ENCODE results near the gene SGPP2.
"Not testable (repeated sequence)": the region's sequence is repeated elsewhere in the genome, so short reads cannot be mapped to it uniquely, and the experiment has no call there.

Gene SGPP2

GRCh38 chr2:222576171-222577081 lies 152.1 kb downstream of the SGPP2 start:
- no peak for DNase-seq (ENCODE audit: low read depth in 3 of 3)

- no peak for DNase-seq (ENCODE audit: low read depth in 3 of 3)
These were observed 153.0 kb downstream of the SGPP2 start for GRCh38 chr2:222577341-222577740.

- no peak for DNase-seq (ENCODE audit: low read depth in 3 of 3)
These were observed 158.6 kb downstream of the SGPP2 start for GRCh38 chr2:222582928-222583327.

- not testable (repeated sequence) for DNase-seq (ENCODE audit: low read depth in 3 of 3)
These were observed 160.2 kb downstream of the SGPP2 start for GRCh38 chr2:222584589-222584988.

GRCh38 chr2:222591661-222592060 lies 167.3 kb downstream of the SGPP2 start:
- DNase-seq (ENCODE audit: low read depth in 3 of 3) = no peak

- DNase-seq (ENCODE audit: low read depth in 3 of 3) = no peak
These were observed 167.8 kb downstream of the SGPP2 start for GRCh38 chr2:222592176-222592575.

GRCh38 chr2:222594679-222595078 lies 170.3 kb downstream of the SGPP2 start:
- no peak for DNase-seq (ENCODE audit: low read depth in 3 of 3)

GRCh38 chr2:222595581-222595980 lies 171.2 kb downstream of the SGPP2 start:
- DNase-seq (ENCODE audit: low read depth in 3 of 3) = no peak

- no peak for DNase-seq (ENCODE audit: low read depth in 3 of 3)
These were observed 174.3 kb downstream of the SGPP2 start for GRCh38 chr2:222598611-222599010.

GRCh38 chr2:222603501-222603900 lies 179.2 kb downstream of the SGPP2 start:
- DNase-seq (ENCODE audit: low read depth in 3 of 3) = no peak

- DNase-seq (ENCODE audit: low read depth in 3 of 3) = no peak
These were observed 180.6 kb downstream of the SGPP2 start for GRCh38 chr2:222604749-222605515.

- no peak for DNase-seq (ENCODE audit: low read depth in 3 of 3)
These were observed 182.0 kb downstream of the SGPP2 start for GRCh38 chr2:222606306-222606705.

- DNase-seq (ENCODE audit: low read depth in 3 of 3) = no peak
These were observed 183.7 kb downstream of the SGPP2 start for GRCh38 chr2:222608081-222608480.

- no peak for DNase-seq (ENCODE audit: low read depth in 3 of 3)
These were observed 185.0 kb downstream of the SGPP2 start for GRCh38 chr2:222609381-222609780.

Data from stimulated activated CD4-positive, alpha-beta T cell treated with anti-CD3 and anti-CD28 coated beads, TNF-alpha, amount 100 ng/mL, for 48 hours (primary cell).